OCI-LY7 (cell line): ENCODE data around the gene ABCB1. TPM values are rescaled to one million over a fixed set of nuclear protein-coding genes. Genes with fewer than 3 reads are reported as not detected.

Experiments used
- BruUV-seq: library from RNA; stranded (reverse); fragments of 400-500 nt; replicated peaks from 2 replicates; lab custom pipeline; 2021; lab: Mats Ljungman, UMichigan
- CTCF ChIA-PET: fragments of 300-600 bp; sonication (Branson Sonifier 250); formaldehyde crosslinking; loops from one replicate; lab custom pipeline; 2022; ENCODE audit warnings: antibody characterized with exemption; ENCODE audit not compliant: unreplicated experiment; lab: Charles Lee
- POLR2A ChIA-PET: fragments of 300-600 bp; sonication (Branson Sonifier 250); formaldehyde crosslinking; loops from one replicate; lab custom pipeline; 2022; ENCODE audit warnings: antibody characterized with exemption; lab: Charles Lee
- DNase-seq: peaks from one replicate; pipeline ENCODE4 v3.0.0-alpha.2; 2015; ENCODE audit warnings: low spot score
- H2AFZ ChIP-seq: fragments of 200-600 bp; sonication (generic), shearing (Covaris generic); 2 replicates; pipeline ENCODE4 v1.6.1; 2014; ENCODE audit warnings: mild to moderate bottlenecking, antibody characterized with exemption, low read length, moderate library complexity
- H3K27ac ChIP-seq: fragments of 200-600 bp; sonication (generic); 2 replicates; pipeline ENCODE4 v1.5.1; 2014; ENCODE audit warnings: mixed run types, low read depth, mild to moderate bottlenecking, moderate library complexity, low read length, inconsistent platforms; ENCODE audit not compliant: poor library complexity, severe bottlenecking
- H3K36me3 ChIP-seq: fragments of 200-600 bp; sonication (generic); 2 replicates; pipeline ENCODE4 v1.6.1; 2014; ENCODE audit warnings: mild to moderate bottlenecking, antibody characterized with exemption, low read length, moderate library complexity, mixed read lengths; ENCODE audit not compliant: insufficient read depth
- H3K4me1 ChIP-seq: fragments of 200-600 bp; sonication (generic); 2 replicates; pipeline ENCODE4 v1.5.1; 2014; ENCODE audit warnings: mild to moderate bottlenecking, low read length; ENCODE audit not compliant: insufficient read depth, poor library complexity, severe bottlenecking
- H3K4me2 ChIP-seq: fragments of 200-600 bp; sonication (generic); 2 replicates; pipeline ENCODE4 v1.6.1; 2014; ENCODE audit warnings: mild to moderate bottlenecking, low read length
- H3K4me3 ChIP-seq: fragments of 200-600 bp; sonication (generic); 2 replicates; pipeline ENCODE4 v1.5.1; 2014; ENCODE audit warnings: mild to moderate bottlenecking, low read depth, low read length; ENCODE audit not compliant: poor library complexity, severe bottlenecking
- H3K79me2 ChIP-seq: fragments of 200-600 bp; sonication (generic); 2 replicates; pipeline ENCODE4 v1.6.1; 2016; ENCODE audit warnings: low read depth, mild to moderate bottlenecking, low read length, moderate library complexity, mixed read lengths; ENCODE audit not compliant: insufficient read depth
- H3K9me2 ChIP-seq: fragments of 200-600 bp; sonication (generic); 2 replicates; pipeline ENCODE4 v1.6.1; 2016; ENCODE audit warnings: mild to moderate bottlenecking, low read length, mixed read lengths; ENCODE audit not compliant: insufficient read depth
- H3K9me3 ChIP-seq: fragments of 200-600 bp; sonication (generic); 2 replicates; pipeline ENCODE4 v1.6.1; 2014; ENCODE audit warnings: mild to moderate bottlenecking, mixed run types, low read length, mixed read lengths
- H4K20me1 ChIP-seq: fragments of 200-600 bp; sonication (generic); 2 replicates; pipeline ENCODE4 v1.6.1; 2014; ENCODE audit warnings: mild to moderate bottlenecking, antibody characterized with exemption, low read length, moderate library complexity, mixed read lengths; ENCODE audit not compliant: insufficient read depth
- CTCF ChIP-seq: fragments of 200-600 bp; sonication (generic); conservative IDR thresholded peaks from 2 replicates; pipeline ENCODE4 v1.5.1; 2014; ENCODE audit warnings: mild to moderate bottlenecking, antibody characterized with exemption, low read length, moderate library complexity, mixed read lengths
- EZH2phosphoT487 ChIP-seq: fragments of 200-600 bp; sonication (generic); IDR thresholded peaks from 2 replicates; pipeline ENCODE4 v1.6.1; 2018; ENCODE audit warnings: low read depth, borderline replicate concordance, mild to moderate bottlenecking, mixed run types, antibody characterized with exemption, low read length, moderate library complexity, mixed read lengths
- intact Hi-C: fragments of 100-400 bp; cut with micrococcal nuclease; formaldehyde crosslinking; loops from one replicate; pipeline ENCODE4 v1.10.0; 2022; ENCODE audit not compliant: unreplicated experiment
- total RNA-seq, 2 experiments: library from RNA; depleted of rRNA in 1 of 2; stranded (reverse); fragments of >200 nt in 1 of 2; shearing (Covaris generic) in 1 of 2; gene quantifications; 2 replicates each; pipeline ENCODE4 v1.2.3, GENCODE V29; 2014 to 2022

The ABCB1 gene
- total RNA-seq, 2 experiments from 2014 or later: not detected

- H3K4me2 ChIP-seq: peak overlapping the region; percentile 94
- intact Hi-C loops: loop anchor here (1.0 to 10.0 kb wide), 3 partner anchors 129 to 740 kb away; partner anchors contain the start of genes CROT and DMTF1
- H3K27ac ChIP-seq: peak overlapping the region; percentile 26
- ChIA-PET POLR2A (interaction anchor here (0.6 to 0.7 kb wide), 3 partner anchors 13 to 253 kb away, joined by 3 read pairs; no protein-coding TSS in a partner anchor), CTCF (no interaction called here)
- TSS peak; percentile 62 for BruUV-seq
- H3K9me2 ChIP-seq: no peaks in the 10 kb centered on the region
- H3K4me1 ChIP-seq: peaks cover 18% of the 10 kb centered on the region
- H4K20me1 ChIP-seq: no peaks in the 10 kb centered on the region
- peak overlapping the region; percentile 62 for H3K4me3 ChIP-seq
- peak; percentile 82 for DNase-seq
- H3K79me2 ChIP-seq: no peaks in the 10 kb centered on the region
- peak overlapping the region; percentile 82 for H2AFZ ChIP-seq
- H3K36me3 ChIP-seq: no peaks in the 10 kb centered on the region
- TF ChIP-seq EZH2phosphoT487 (no peak), CTCF (no peak)
- no peaks in the 10 kb centered on the region for H3K9me3 ChIP-seq
These were observed 125.9 kb downstream of the ABCB1 start for GRCh38 chr7:87474533-87475358.

- no TSS peak for BruUV-seq
- TF ChIP-seq EZH2phosphoT487 (no peak), CTCF (no peak)
- H3K4me2 ChIP-seq: peak overlapping the region; percentile 94
- CTCF ChIA-PET: no interaction called here
- no peaks in the 10 kb centered on the region for H3K9me2 ChIP-seq
- H4K20me1 ChIP-seq: no peaks in the 10 kb centered on the region
- peak overlapping the region; percentile 26 for H3K27ac ChIP-seq
- no peak for DNase-seq
- H3K4me3 ChIP-seq: peak overlapping the region; percentile 62
- H3K36me3 ChIP-seq: no peaks in the 10 kb centered on the region
- H3K4me1 ChIP-seq: peaks cover 18% of the 10 kb centered on the region
- H3K9me3 ChIP-seq: no peaks in the 10 kb centered on the region
- POLR2A ChIA-PET: interaction anchor here (0.6 to 0.7 kb wide), 3 partner anchors 12 to 252 kb away, joined by 3 read pairs; no protein-coding TSS in a partner anchor
- H3K79me2 ChIP-seq: no peaks in the 10 kb centered on the region
- no peak overlapping the region for H2AFZ ChIP-seq
- intact Hi-C loops: loop anchor here (1.0 to 10.0 kb wide), 3 partner anchors 129 to 741 kb away; partner anchors contain the start of genes CROT and DMTF1
These were observed 126.7 kb downstream of the ABCB1 start for GRCh38 chr7:87473986-87474385.
